Bone marrow (tissue), 2 donors: ENCODE results near the gene SASH1.

Experiments used
- DNase-seq, 2 donors: peaks; one replicate each; lab custom pipeline; 2025; lab: John Stamatoyannopoulos, UW

Gene SASH1

DNA sequence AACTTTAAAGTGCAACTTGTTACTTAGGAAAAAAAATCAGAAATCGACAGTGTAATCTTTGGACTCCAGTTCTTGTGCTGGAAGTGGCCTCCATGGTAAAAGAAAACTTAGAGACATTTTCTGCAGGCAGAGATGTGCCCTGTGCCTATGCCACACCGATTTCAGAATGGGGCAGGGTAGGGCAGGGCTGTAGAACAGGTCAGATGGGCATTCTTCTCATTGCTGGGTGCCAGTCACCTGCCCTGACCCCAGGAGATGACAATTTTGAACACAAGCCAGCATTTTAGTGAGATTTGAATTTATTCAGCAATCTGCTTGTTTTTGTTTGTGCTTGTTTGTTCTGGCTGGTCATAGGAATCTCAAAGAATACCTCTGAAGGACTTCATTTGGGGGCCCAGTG is 63.3 kb downstream of the SASH1 start:
- no peak for DNase-seq

GRCh38 chr6:148406579-148407371 is 64.1 kb downstream of the SASH1 start:
- DNase-seq, result no peak

DNA sequence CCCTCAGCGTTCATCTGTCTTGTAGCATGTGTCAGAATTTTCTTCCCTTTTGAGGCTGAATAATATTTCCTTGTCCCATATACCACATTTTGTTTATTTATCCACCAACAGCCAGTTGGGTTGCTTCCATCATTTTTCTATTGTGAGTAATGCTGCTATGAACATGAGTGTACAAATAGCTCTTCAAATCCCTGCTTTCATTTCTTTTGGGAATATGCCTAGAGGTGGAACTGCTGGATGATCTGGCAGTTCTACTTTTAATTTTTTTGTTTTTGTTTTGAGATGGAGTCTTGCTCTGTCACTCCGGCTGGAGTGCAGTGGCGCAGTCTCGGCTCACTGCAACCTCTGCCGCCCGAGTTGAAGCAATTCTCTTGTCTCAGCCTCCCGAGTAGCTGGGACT is 64.7 kb downstream of the SASH1 start:
- DNase-seq, result no peak

GRCh38 chr6:148413321-148414091 is 70.9 kb downstream of the SASH1 start:
- no peak for DNase-seq

GRCh38 chr6:148414092-148414489 is 71.5 kb downstream of the SASH1 start:
- DNase-seq, result no peak

DNA sequence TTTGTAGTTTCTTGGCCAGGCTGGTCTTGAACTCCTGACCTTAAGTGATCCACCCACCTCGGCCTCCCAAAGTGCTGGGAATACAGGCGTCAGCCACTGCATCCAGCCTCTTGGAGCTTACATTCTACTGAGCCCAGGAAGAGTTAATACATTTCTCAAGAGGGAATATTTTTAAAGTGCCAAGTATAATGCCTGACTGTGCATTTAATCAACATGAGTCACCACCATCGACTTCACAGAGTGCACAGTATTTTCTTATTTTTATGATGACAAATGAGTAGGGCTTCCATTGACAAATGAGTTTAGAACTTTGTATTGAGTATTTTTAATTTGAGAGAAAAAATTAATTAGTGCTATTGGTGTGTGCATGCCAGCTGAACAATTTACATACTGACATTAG is 72.2 kb downstream of the SASH1 start:
- no peak for DNase-seq

GRCh38 chr6:148415511-148416260 is 73.0 kb downstream of the SASH1 start:
- no peak for DNase-seq

DNA sequence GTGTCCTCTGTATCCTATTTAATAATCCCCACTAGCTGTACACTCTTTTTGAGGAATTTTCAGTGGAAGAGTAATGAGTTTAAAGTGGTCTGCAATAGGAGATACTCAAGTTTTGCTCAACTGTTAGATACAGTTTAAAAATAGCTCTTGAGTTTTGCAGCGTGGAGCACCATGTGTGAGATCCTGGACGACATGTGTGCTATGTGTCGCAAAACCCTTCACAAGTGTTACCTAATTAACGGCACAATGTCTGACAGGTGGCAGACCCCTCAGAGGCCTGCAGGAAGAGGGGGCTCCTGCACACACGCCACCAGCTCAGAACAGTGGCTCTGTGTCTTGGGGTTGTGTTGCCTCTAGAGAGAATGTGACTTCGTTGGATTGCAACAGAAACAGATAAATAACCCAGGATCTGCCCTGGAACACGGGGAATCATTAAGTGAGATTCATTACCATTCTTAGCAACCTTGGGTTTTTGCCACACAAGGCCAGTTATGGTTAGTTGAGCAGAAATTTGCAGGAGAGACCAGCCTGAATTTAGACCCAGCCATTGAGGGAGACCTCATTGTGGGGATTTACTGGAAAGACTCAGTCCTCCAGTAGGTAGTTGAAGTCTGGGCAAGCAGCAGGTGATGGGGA is 73.8 kb downstream of the SASH1 start:
- DNase-seq, result no peak

GRCh38 chr6:148417045-148417444 is 74.4 kb downstream of the SASH1 start:
- no peak for DNase-seq

DNA sequence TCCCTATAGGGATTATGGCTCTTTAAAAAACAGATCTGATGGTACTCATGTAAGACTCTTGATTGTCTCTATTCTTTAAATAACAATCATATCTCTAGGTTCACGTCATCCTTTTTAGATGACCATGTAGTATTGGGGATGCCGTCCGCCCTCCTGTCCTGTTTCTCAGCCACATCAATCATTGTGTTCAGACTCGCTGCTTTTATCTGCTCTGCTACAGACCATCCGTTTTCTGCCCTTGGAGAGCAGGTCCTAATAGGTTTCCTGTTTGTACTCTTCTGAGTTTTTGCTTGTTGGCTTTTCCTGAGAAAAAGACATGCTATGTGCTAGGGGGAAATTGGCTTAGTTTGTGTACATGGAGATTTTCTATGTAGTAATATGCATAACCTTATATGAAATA is 76.8 kb downstream of the SASH1 start:
- DNase-seq, result no peak

DNA sequence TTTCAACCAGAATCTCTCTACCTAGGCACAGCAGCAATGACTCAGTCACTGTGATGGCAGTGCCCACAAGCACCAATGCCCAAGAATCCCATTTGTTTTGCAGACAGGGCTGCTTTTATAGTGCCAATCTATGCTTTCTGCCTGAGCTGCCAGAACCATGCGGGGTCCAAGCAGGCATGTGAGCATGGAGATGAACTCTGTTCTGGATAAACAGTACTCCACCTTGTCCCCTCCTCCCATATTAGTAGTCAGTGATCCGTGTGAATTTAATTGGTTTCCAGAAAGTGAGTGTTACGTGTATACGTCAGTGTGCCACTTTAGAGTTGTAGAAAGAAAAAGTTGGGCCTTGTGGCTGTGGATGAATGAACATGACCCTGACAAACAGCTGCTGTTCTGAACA is 79.4 kb downstream of the SASH1 start:
- DNase-seq, result no peak

GRCh38 chr6:148423133-148423532 is 80.5 kb downstream of the SASH1 start:
- no peak for DNase-seq

- DNase-seq, result no peak
Observed at GRCh38 chr6:148423601-148424270, 81.1 kb downstream of the SASH1 start.

- no peak for DNase-seq
Observed at GRCh38 chr6:148425443-148425842, 82.8 kb downstream of the SASH1 start.

- DNase-seq, result no peak
Observed at GRCh38 chr6:148426317-148426977, 83.8 kb downstream of the SASH1 start.

GRCh38 chr6:148427333-148427732 is 84.7 kb downstream of the SASH1 start:
- no peak for DNase-seq

GRCh38 chr6:148429423-148429822 is 86.8 kb downstream of the SASH1 start:
- DNase-seq, result no peak

DNA sequence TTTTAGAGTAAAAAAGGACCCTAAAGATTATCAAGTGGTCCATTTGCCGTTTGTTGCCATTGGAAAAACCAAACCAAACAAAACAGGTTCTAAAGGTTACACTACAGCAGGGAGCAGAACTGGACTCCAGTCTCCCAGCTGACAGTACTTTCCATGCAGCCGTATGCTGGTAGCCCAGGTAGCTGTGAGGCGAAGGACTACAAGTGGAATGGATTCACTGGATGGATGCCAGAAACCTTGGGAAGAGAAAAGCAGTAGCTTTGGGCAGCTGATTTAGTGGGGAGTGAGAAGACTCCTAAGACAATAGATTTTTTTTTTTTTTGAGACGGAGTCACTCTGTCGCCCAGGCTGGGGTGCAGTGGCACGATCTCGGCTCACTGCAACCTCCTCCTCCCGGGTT is 88.3 kb downstream of the SASH1 start:
- DNase-seq, result no peak

DNA sequence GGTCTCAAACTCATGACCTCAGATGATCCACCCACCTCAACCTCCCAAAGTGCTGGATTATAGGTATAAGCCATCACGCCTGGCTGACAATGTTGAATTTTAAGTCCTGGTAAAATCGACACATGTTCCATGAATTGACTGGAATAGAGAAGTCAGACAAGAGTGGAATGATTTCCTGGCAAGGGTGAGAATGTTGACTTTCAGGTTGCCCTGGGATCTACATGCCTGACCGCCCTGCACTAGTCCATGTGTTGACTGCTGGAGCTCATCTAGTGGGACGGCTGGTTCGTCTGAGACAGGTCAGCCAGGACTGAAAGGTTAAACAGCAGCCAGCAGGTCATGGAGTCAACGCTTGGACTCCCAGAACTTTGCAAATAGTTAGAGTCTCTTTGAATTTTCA is 88.8 kb downstream of the SASH1 start:
- DNase-seq, result no peak

GRCh38 chr6:148431840-148432239 is 89.2 kb downstream of the SASH1 start:
- no peak for DNase-seq
